Astrocyte of the spinal cord (primary cell): ENCODE data around the gene IL19.

Source experiments
- DNase-seq: peaks from one replicate; pipeline ENCODE4 v3.0.0; 2011; ENCODE audit warnings: low read depth, low spot score
- H3K4me3 ChIP-seq: 2 replicates; pipeline ENCODE4 v1.5.1; 2011; ENCODE audit warnings: low read depth, mild to moderate bottlenecking, low read length, moderate library complexity
- CTCF ChIP-seq: IDR thresholded peaks from 2 replicates; pipeline ENCODE4 v1.5.1; 2012; ENCODE audit warnings: low read depth, mild to moderate bottlenecking, low read length, inconsistent platforms
- in situ Hi-C: cut with HindIII; loops from 2 replicates; pipeline ENCODE4 v1.10.0; 2017; ENCODE audit warnings: low sequenced_read_pairs

IL19 gene

GRCh38 chr1:206855859-206856258, 85.3 kb downstream of the IL19 start:
- in situ Hi-C loops = no loop called here
- DNase-seq = no peak

DNA sequence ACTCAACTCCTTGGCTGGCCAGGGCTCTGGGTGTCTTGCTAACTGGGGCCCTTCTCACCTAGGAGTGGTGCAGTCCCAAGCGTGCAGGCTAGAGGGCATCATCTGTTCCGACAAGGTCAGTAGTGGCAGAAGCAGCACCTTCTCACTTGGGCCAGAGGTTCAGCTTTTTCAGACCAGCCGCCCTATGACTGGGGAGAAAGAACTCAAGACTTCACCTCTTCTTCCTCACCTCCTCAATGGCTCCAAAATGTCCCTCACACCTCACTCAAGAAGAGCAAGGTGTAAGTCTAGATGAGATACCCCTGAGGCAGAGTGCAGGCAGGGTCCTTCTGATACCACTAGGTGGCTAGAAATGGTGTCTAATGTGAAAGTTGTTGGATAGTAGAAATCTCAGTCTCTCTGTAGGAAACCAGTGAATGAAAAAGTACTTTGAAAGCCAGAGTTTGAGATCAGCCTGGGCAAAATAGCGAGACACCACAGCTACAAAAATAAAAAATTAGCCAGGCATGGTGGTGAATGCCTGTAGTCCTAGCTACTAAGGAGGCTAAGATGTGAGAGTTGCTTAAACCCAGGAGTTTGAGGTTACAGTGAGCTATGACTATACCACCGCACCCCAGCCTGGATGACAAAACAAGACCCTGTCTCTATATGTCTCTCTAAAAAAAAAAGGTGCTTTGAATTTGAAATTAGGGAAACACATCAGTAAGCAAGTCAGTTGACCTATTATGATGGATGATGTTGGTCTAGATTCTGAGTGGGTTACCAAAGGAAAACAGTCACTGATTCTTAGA, 86.3 kb downstream of the IL19 start:
- in situ Hi-C loops = no loop called here
- TF ChIP-seq CTCF = peak; percentile 33
- no peak for DNase-seq
- no peak overlapping the region for H3K4me3 ChIP-seq

More at GRCh38 chr1:206855859-206856258, 85.3 kb downstream of the IL19 start:
- no peak overlapping the region for H3K4me3 ChIP-seq
- TF ChIP-seq CTCF = no peak

DNA sequence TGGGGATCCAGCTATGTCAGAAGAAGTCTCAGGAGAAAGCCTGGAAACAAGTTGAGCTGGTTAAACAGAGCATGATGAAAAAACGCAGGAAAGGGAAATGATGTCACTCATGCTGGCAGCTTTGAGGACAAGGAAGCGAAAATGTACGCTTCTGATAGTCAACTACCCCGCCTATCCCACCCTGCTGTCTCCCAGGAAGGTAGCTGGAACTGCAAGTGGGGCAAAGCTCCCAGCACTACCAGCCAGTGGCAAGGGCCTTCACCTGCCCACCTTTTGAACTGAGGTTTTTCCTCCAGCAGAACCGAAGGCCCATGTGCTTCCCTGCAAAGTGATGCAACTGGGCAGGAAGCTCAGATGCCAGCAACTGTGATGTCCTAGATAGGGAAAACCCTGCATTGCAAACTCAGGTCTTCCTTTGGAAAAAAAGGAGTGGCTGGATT, 88.5 kb downstream of the IL19 start:
- no peak for TF ChIP-seq CTCF
- no peak overlapping the region for H3K4me3 ChIP-seq
- in situ Hi-C loops = no loop called here

GRCh38 chr1:206860165-206860564, 89.6 kb downstream of the IL19 start:
- no peak for TF ChIP-seq CTCF
- no peak overlapping the region for H3K4me3 ChIP-seq
- in situ Hi-C loops = no loop called here
- DNase-seq = no peak

More for the DNA sequence above, 88.5 kb downstream of the IL19 start:
- no peak for DNase-seq

DNA sequence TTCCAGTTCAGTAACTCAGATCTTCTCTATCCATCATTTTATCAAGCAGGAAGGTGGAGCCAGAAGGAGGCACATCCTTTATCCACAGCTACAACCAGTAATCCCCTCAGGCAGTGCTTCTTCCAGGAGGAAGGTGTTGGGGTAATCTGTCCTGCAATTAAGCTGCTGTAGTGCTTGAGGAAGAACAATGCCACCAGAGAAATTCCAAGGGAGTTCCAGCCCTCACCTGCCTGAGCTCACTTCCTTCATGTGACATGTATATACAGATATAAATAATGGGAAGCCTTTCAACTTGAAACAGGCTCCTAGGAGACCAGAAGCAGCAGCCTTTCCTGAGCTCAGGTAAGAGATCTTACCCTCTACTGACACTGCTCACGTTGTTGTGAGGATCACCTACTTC, 92.7 kb downstream of the IL19 start:
- no peak for TF ChIP-seq CTCF
- no peak for DNase-seq
- no peak overlapping the region for H3K4me3 ChIP-seq
- in situ Hi-C loops = no loop called here

- peak; percentile 57 for DNase-seq
- H3K4me3 ChIP-seq = no peak within 1 kb of the TSS
- peak; percentile 92 for TF ChIP-seq CTCF
- in situ Hi-C loops = no loop called here
These were observed 94.5 kb downstream of the IL19 start, which contains the start of gene IL20 for GRCh38 chr1:206864939-206865671. TSS of gene IL20 (plus strand) at chr1:206865623. CDS start at chr1:206865853, 230 bp downstream.
